NCI-H146 treated with DMSO at 0.1 percent for 48 hours (cell line): Measurements from ENCODE around the gene CD151.

ENCODE experiments used
- DNase-seq: peaks from one replicate; lab custom pipeline; 2025; ENCODE audit not compliant: unreplicated experiment; lab: John Stamatoyannopoulos, UW

Gene CD151

DNA sequence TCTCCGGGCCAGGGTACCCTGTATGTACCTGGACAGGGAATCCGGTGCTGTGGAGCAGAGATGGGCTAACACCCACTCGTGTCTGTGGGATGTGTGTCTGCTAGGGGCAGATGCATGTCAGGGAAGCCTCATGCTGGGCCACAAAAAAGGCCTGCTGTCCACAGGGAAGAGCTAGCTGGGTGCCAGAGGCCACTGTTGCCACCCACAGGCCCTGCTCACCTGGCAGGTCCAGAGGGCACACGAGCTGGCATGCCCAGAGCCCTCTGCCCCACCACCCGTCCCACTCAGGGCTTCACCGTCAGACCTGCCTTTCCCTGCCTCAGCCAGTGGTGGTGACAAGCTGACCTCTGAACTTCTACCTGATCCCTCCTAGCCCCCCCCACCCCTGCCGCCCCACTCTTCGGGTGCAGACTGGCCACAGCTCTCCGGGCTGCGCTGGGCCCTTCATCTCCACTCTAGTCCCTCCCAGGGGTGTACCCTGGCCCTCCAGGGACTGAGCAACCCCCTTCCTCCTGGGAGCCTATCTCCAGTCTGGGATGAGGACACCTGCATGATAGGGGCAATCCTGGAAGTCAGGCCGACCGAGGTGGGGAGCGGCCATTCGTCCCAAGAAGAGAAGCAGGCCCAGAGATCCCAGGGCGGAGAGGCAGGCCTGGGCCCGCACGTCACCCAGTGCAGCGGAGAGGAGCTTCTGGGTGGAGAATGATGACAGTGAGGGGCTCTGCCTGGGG is 36.0 kb upstream of the CD151 start:
- no peak for DNase-seq

DNA sequence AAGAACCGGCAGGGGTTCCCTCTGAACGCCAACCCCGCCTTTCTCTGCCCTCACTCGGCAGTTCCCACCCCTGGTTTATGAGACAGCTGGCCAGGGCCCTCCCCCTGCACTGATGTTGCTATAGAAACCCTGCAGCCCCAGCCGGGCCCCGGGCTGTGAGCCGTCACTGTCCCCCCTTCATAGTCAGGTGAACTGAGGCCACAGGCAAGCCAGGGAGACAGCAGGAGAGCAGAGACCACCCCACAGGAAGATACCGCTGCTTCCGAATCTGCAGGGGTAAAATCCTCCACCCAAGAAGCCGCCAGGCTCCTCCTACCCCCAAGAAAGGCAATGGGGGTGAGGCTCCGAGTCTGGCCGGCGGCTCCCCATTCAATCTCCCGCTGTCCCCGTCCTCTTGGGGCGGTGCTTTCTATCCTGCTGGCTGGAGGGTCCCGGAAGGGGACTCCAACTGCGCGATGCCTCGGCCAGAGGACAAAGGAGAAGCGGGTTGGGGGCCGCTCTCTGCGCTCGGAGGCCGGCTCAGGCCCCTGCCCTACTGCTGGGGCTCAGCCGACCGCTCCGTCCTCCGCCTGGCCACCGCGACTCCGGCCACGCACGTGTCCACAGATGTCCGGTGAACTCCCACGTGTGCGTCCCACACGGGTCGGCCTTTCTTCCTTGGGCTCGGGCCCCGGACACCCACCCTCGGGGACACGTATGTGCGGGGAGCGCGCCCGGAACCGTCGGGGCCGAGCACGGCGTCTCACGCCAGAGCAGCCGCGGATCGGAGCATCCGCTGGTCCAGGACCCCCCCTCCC is 35.3 kb upstream of the CD151 start:
- DNase-seq, result peak; percentile 79

DNA sequence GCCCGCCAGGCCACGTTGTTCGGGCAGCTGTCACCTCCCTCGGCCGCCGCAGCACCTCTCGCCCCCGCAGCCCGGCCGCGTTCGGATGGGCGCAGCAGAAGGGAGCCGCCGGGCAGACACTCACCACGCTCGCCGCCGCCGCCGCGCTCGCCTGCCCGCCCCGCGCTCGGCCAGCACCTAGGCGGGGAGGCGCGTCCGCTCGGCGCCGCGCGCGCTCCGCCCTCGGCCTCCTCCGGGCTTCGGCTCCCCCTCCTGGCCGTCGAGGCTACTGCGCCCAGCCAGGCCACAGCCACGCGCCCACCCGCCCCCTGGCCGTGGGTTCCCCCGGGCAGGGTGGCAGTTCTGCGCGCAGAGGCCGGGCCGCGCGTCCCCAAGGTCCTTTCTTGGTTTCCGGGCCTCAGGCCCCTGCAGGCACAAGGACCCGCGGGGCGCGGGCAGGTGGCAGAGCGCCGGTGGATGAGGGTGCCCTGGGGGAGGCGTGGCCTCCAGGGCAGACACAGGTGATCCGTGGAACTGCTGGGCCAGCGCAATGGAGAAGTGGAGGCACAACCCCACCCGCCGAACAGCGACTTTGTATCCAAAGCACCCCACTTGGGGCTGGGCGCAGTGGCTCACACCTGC is 34.5 kb upstream of the CD151 start, which contains the start of gene SLC25A22:
TSS of gene SLC25A22 (minus strand) at position 189 of the 621 bp plus-strand sequence. CDS start 3,275 bp downstream, outside the sequence.
- peak; percentile 57 for DNase-seq

DNA sequence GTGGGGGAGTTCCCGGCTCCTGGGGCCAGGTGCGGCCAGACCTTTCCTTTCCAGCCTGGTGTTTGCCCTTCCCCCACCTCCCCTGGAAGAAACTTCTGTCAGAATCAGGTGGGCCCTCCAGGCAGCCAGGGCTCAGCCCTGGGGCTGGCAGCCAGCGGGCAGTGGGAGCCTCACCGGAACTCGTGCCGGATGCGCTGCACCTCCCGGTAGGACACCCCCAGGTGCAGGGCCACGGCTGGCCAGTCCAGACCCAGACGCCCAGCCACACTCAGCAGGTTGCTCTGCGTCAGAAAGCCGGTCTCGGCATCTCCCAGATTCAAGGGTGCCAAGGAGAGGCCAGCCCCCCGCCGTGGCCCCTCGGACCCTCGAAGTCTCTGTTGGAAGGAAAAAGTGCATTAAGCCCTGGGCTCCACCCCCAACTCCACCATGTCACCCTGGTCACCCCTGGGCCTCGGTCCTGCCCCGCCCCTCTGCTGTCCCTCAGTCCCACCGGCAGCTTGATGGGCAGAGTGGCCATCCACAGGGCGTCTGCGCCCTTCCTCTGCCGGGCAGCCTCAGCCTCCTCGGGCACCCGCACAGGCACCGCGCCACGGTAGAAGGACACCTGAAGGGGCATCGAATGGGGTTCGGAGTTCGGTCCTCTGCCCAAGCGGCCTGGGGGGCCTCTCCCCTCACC is 33.0 kb upstream of the CD151 start:
- no peak for DNase-seq

DNA sequence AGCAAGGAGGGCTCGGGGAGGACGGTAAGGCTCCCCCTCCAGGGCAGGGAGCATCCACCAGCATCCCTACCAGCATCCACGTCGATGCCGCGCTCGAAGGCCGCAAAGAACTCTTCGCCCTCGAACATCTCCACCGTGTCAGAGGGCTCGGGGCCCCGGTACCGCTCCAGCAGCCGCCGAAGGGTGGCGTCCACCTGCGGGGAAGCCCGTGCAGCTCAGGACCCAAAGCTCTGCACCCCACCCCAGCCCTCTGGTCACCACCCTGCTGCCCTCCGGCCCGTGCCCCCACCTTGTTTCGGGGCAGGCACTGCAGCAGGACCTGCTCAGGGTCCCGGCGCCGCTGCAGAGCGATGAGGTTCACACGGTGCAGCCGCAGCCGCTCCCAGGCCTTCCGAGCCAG is 32.3 kb upstream of the CD151 start:
- no peak for DNase-seq

DNA sequence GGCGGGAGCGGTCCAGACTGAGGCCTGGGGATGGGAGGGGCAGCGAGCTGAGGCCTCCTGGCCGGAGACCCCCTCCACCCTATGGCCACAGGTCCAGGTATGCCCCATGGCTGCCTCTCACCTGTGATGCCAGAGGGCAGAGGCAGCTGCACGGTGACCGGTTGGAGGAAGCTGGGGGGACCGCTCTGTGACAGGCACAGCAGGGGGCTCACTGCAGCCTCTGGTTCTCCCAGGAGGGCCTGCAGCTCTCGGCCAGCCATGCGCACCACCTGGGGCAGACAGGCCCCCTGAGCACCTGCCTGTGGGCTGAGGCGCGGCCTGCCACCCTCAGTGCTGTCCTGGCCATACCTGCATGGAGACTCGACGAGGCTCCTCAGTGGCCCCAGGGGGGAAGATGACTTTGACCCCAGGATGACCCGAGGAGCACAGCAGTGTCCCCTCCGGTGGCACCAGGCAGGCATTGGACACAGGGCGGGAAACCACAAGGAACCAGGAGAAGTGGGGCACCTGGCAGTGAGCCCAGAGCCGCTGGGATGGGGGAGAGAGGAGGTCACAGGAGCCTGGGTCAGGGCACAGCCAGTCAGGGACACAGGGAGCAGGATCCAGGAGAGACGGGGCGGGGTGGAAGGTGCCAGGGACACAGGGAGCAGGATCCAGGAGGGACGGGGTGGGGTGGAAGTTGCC is 31.5 kb upstream of the CD151 start:
- DNase-seq, result no peak

DNA sequence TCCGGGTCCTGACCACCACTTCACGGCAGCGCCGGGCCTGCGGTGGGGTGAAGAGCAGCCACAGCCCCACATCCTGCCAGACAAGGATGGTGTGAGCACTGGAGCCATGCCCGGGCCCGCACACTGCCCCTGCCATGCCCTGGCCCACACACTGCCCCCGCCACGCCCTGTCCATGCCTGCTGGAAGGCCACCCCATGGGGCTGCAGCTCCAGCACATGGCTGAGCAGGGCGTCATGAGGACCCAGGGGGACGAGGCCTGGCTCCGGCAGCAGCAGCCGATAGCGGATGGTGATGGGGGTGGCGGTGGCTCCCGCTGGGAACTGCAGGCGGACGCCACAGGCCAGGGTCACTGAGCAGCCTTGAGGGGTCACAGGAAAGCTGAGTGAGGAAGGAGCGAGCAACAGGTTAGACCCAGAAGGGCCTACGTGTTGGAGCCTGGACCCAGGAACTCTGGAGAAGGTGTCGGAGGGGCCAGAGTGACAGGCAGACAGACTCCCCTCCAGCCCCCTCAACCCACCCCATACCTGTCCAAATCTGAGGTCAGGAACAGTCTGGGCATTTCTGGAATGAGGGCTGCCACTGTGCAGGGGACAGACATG is 30.6 kb upstream of the CD151 start:
- DNase-seq, result no peak

DNA sequence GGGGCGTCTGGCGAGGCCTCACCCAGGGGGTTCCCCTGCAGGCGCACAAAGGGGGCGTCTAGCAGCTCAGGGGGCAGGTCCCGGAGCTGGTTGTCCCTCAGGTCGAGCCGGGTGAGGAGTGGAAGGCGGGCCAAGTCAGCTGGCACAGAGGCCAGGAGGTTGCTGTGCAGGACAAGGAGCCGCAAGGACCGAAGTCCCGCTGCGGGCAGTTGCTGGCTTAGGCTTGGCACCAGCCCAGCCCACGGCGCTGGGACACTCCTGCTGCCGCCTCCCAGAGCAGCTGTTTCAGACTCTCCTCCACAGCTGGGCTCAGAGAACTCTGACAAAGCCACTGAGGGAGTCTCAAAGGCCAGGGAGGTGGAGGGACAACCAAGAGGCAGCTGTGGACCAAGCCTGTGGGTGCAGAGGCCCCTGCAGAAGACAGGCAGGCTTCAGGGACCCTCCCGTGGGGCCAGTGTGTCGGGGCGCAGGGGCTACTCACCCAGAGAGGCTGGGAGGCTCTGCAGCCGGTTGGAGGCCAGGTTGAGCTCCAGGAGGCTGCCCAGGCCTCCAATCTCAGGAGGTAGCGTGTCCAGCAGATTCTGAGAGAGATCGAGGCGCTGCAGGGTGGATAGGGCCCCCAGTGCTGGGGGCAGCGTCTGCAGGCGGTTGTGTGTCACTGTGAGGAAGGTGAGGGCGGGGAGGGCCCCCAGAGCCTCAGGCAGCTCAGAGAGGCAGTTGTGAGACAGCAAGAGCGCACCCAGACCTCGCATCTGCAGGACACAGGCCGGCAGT is 29.9 kb upstream of the CD151 start:
- DNase-seq, result no peak

DNA sequence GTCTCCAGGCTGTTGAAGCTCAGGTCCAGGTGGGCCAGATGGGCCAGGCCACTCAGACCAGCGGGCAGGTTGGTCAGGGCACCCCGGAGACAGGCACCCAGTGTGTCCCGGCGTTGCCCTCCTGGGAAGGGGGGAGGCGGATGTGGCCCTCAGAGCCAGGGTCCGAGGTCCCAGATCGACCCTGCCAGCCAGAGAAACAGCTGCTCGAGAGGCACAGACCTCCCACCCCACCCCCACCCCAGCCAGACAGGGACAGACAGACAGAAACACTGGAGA is 29.3 kb upstream of the CD151 start:
- no peak for DNase-seq

DNA sequence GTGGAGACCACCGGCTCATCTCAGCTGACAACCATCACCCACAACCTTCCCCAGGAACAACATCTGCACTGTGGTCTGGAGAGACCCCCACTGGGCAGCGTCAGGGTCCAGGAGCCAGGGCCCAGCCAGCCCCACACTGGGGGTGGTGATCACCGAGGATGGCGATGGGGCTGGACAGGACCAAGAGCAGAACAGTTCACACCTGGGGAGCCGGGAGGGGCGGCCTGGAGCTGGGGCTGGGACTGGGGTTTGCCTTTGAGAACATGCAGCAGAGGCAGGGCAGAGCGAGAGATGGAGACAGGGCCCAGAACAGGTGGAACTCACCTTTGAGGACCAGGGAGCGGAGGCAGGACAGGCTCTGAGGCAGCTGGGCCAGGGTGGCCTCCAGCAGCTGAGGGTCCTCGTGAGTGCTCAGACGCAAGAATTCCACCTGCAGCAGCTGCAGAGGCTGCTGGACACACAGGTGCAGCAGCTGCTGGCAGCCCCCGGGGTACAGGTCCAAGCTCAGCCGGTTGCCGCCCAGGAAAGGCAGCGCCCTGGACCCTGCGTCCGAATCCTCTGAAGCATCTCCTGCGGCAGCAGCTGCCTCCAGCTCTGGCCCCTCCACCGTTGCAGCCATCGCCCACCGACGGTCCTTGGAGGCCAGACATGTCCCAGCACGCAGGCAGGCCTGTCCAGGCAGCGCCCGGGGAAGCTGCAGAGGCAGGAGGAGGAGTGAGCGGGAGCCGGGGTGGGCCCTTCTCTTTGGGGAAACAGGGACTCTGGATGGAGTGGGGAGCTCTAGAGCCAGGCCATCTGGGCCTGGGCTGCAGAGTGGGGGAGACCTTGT is 28.8 kb upstream of the CD151 start:
- peak; percentile 67 for DNase-seq

DNA sequence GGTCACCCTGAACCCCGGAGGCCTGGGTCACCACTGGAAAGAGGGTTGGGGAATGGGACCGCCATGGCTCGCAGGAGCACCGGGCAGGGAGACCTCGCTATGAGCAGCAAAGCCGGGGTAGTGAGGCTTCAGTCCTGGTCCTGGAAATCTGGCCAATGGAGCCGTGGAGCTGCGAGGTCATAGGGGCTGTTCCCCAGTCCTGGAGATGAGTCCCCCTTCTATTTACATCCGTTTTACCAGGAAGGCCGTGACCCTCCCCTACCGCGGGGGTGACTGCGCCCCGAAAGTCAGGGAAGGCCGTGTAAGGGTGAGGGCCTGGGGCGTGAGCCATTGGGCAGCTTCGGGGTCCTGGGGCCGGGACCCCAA is 28.2 kb upstream of the CD151 start:
- DNase-seq, result no peak

DNA sequence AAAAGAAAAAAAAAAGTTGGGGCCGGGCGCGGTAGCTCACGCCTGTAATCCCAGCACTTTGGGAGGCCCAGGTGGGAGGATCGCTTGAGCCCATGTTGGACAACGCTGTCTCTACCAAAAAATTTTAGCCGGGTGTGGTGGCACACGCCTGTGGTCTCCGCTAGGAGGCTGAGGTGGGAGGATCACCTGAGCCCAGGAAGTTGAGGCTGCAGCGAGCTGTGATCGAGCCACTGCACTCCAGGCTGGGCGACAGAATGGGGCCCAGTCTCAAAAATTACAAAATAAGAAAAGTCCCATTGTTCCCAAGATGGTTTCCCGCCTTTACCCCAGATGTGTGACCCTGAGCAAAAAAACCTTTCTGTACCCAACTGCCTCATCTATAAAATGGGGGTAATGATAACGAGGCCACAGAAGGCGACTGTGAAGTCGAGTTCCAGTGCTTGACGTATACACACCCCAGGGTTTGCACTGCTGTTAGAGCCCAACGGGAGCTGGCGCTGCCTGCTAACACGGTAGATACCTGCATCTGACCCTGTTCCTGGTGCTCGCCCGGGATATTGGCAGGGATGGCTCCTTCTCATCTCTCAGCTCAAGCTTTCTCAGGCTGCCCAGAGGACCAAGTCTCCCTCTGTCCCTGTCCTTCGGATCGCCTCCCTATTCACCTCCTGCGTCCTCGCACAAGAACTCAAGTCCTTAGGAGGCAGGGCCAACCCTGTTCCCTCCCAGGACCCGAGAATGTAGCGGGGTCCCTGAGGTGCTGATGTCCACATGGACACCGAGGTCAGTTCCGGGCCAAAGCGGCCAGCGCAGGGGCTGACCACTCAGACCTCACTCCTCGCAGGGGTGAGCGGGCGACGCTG is 24.1 kb upstream of the CD151 start:
- DNase-seq, result no peak

DNA sequence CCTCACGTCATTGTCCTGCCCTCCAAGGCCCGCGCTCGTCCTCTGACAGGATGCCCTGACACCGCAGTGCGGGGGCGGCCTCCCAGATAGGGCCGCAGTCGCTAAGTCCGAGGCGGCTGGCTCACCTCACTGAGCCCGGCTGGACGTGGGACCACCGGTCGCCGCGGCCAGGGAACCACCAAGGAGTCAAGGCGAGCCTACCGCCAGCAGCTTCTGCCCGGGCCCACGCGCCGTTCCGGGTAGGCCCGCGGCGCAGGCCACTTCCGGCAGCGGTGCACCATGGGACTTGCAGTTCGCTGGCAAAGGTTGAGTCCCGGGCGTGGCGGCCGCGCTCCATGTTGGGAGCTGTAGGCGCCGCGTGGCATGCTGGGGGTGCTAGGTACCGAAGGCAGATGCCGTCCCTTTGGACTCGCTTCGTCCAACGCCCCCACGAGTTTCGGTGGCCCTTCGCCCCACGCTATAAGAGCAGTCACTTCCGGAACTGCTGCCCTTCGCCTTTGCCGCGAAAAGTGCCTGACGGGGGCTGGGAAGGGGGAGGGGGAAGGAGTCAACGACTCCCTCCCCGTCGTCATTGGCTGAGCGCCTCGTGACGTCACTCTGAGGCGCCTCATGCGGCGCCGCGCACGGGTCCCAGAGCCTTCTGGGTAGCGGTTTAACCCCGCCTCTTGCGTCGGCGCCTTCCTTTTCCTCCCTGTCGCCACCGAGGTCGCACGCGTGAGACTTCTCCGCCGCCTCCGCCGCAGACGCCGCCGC is 23.3 kb upstream of the CD151 start, which contains the start of gene RPLP2:
TSS of gene RPLP2 (plus strand) at position 681 of the 753 bp plus-strand sequence. CDS start 268 bp downstream, outside the sequence.
- peak; percentile 94 for DNase-seq

DNA sequence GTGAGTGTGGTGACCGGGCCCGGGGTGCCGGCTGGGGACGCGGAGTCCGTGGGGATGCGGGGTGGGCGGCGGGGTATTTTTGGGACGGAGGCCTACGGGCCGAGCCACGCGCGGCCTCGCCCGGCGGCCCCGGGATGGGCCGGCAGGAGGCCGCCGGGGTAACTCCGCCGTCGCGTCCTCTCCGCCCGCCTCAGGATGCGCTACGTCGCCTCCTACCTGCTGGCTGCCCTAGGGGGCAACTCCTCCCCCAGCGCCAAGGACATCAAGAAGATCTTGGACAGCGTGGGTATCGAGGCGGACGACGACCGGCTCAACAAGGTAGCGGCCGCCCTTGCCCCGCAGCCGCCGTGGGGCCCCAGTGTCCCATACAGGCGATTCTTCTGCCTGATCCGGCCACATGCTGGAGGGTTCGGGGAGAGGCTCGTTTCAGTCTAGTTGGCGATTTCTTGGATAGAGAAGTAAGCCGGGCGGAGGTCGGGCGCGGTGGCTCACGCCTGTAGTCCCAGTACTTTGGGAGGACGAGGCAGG is 22.6 kb upstream of the CD151 start:
- no peak for DNase-seq

DNA sequence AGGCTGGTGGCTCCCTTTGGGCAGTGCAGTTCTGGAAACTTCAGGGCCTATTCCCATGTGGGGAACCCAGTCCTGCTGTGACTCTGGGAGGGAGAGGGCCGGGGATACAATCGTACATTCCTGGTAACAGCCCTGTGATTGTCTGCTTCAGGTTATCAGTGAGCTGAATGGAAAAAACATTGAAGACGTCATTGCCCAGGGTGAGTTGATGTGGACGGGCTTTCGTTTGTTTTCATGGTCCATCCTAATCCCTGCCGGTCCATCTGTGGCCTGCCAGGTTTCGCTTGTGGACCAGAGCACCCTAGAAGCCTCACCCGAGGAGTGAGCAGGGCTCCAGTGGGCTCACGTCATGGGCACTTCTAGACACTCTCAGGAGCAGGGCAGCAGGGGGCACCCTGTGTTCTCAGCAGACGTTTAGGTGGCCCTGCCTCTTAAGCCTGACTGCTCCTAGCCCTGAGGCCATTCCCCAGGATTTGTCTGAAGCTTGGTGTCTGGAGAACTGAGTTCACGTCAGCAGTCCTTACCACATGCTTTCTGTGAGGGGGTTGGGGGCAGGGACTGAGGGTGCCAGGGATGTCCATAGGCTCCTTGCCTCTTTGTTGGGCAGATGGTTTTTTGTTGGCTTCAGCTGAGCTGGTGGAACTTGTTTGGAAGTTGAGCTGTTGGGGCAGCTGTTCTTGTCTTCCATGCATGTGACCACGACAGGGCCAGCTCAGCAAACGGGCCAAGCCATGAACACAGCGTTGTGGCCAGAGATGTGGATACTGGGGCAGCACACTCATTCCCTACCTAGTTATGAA is 21.1 kb upstream of the CD151 start:
- DNase-seq, result no peak

DNA sequence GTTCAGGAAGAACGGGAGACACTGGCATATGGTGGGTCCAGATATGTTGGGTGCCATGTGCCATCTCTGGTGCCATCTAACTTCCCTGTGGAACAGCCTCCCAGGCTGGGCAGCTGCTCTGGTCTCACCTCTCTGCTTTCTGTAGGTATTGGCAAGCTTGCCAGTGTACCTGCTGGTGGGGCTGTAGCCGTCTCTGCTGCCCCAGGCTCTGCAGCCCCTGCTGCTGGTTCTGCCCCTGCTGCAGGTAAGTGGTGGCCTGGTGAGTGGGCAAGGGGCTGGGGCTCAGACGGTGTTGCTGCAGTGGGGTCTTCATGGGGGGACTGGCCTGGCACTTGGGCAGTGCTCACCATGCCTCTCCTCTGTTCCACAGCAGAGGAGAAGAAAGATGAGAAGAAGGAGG is 20.4 kb upstream of the CD151 start:
- no peak for DNase-seq
